Embryonic facial prominence (tissue), 1 donor: ENCODE data around the gene GXYLT1.
"Not testable (repeated sequence)": the region's sequence is repeated elsewhere in the genome, so short reads cannot be mapped to it uniquely, and the experiment has no call there.

Source experiments
- DNase-seq: peaks from one replicate; pipeline ENCODE4 v3.0.0-alpha.2; 2016; ENCODE audit errors: extremely low spot score

The GXYLT1 gene

DNA sequence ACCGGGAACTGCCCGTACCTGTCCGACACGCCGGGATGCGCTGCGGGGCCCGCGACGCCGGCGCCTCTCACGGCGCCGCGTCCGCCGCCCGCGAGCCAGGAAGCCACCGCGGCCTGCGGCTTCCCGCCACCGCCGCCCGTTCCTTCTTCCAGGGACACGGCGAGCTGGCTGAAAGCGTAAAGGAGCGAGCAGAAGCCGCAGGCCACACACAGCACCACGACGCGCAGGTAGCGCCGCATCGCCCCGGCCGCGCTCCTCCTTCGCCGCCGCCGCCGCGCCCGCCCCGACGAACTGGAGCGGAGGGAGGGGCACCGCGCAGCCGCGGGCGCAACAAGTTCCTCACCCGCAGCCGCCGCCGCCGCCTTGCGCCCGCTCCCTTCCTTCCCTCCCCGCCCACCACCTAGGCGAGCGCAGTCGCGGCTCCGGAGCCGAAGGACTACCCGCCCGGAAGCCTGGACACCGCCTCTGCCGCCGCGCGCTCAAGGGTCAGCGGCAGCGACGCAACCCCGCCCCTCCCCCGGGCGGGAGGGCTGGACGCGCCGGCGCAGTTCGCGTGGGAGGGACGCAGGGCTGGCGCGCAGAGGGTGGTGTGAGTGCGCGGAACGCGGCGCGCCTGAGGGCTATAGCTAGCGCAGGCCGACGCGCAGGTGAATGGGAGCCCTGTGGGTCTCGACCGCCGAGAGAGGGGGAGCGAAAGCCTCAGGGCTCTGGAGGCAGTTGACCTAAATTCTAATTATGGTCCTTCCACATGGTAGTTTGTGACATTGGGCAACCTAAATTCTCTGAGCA is at the start of gene GXYLT1:
TSS of gene GXYLT1 (minus strand) at position 467 of the 789 bp plus-strand sequence. CDS start at position 239, 228 bp downstream.
- DNase-seq, result peak; percentile 57

DNA sequence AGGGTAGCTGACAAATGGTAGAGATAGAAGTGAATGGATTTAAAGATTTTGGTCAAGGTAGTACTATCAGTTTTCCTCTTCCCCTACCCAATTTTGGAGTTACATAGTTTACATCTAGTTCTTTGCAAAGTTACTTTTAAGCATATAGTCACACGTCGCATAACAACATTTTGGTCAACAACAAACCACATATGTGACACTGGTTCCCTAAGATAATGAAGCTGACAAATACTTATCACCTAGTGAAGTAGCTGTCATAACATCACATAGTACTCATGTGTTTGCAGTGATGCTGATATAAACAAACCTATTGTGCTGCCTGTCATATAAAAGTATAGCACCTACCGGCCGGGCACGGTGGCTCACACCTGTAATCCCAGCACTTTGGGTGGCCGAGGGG is 48.0 kb upstream of the GXYLT1 start:
- DNase-seq, result no peak

- no peak for DNase-seq
These were observed 47.6 kb upstream of the GXYLT1 start for GRCh38 chr12:42192258-42192657.

DNA sequence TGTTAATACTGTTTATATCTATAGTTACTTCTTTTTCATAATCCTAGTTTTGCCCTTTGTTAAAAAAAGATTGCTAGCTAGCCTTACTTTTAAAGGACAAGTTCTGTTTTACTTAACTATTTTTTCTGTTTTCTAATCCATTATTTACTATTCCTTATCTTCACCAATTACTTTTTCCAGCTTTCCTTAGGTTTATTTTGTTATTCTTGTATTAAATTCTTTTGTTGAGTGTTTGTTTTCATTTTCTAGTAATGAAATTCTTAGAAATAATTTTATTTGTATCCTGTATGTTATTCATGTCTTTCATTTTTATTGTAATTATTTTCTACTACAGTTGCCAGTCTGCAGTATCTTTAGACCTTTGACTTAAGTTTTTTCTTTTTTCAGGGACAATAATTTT is 45.7 kb upstream of the GXYLT1 start:
- no peak for DNase-seq

GRCh38 chr12:42188275-42188674 is 43.6 kb upstream of the GXYLT1 start:
- DNase-seq, result not testable (repeated sequence)

GRCh38 chr12:42187799-42188198 is 43.1 kb upstream of the GXYLT1 start:
- DNase-seq, result no peak

- no peak for DNase-seq
These were observed 42.1 kb upstream of the GXYLT1 start for GRCh38 chr12:42186793-42187192.

DNA sequence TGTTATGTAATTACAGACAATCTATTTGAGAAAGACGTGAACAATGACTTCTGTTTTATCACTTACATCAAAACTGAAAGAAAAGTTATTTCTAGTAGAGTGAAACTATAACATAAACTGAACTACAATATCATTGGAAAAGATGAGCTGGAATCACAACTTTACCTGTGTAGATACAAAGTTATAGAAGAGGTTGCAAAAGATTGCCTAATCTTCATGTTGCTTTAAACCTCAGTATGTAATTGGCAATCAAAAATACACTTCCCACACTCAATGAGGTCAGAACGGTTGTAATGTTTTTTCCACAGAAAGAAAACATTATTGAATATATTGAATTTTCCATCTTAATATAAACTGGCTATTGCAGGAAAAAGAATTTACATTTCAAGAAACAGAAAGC is 37.7 kb upstream of the GXYLT1 start:
- DNase-seq, result no peak

GRCh38 chr12:42180990-42181596 is 36.4 kb upstream of the GXYLT1 start:
- DNase-seq, result no peak

DNA sequence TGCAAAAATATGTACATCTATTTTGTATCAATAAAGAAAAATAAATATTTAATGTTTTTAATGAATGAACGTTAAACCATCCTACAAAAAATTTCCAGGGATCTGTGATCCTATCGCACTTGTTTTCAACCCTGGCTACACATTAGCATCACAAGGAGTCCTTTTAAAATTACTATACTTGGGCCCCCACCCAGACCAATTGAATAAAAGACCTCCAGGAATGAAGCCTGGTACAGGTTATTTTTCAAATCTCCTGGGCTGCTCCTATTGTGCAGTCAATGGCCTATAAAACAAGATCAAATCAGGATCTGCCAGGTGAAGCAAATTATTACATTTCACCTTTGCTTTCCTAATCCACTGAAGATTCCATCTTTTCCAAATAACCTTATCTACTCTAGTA is 33.4 kb upstream of the GXYLT1 start:
- DNase-seq, result no peak

GRCh38 chr12:42174978-42175377 is 30.3 kb upstream of the GXYLT1 start:
- no peak for DNase-seq

- DNase-seq, result no peak
These were observed 29.4 kb upstream of the GXYLT1 start for GRCh38 chr12:42173961-42174521.

DNA sequence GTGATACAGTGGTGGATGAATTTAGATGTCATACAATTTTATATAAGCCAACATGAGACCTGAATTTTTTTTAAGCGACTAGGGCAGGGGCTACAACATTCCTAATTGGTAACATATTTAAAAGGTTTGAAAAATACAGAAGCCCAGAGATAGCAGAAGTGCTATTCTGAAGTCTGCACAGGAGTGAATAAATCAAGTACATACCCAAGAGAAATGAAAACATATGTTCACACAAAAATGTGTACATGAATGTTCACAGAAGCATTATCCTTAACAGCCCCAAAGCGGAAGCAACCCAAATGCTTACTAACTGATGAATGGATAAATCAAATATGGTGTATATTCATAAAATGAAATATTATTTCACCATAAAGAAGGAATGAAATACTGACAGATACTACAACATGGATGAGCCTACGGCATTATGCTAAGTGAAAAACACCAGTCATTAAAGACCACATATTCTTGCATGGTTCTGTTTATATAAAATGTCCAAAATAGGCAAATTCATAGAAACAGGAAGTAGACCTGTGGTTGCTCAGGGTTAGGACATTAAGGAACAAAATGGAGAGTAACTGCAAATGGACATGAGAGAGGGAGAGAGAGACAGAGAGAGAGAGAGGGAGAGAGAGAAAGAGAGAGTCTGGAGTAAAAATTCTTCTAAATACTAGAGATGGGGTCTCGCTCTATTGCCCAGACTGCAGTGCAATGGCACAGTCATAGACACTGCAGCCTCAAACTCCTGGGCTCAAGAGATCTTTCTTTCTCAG is 28.0 kb upstream of the GXYLT1 start:
- no peak for DNase-seq

DNA sequence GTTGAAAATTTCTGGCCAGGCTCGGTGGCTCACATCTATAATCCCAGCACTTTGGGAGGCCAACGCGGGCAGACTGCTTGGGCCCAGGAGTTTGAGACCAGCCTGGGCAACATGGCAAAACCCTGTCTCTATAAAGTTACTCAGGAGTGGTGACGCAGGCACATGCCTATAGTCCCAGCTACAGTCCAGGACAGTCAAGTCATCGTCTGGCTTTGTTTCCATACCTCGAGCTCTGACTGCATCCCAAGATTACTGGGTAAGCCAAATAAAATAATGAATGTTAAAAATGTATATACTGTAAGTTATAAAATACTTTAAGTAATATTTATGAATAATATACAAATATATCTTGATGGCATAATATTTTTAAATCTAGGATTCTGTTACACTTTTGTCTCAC is 23.0 kb upstream of the GXYLT1 start:
- no peak for DNase-seq

- no peak for DNase-seq
These were observed 21.8 kb upstream of the GXYLT1 start for GRCh38 chr12:42166501-42166900.

GRCh38 chr12:42163913-42164312 is 19.2 kb upstream of the GXYLT1 start:
- DNase-seq, result no peak

DNA sequence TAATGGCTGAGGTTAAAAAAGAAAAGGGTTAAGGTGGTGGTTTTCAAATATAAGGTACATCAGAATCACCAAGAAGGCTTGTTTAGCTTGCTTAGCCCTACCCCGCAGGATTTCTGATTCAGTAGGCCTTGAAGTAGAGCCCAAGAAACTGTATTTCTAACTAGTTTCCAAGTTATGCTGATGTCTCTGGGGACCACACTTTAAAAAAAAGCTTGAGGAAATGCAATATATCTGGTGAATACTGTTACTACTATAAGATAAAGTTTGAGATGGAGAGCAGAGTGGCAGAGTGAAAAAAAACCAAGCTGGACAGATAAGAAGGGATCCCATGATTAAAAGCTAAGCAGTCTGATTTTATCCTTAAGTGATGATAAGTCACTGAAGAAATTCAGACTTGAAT is 18.3 kb upstream of the GXYLT1 start:
- DNase-seq, result no peak

GRCh38 chr12:42162193-42162592 is 17.5 kb upstream of the GXYLT1 start:
- no peak for DNase-seq

GRCh38 chr12:42161529-42161928 is 16.9 kb upstream of the GXYLT1 start:
- no peak for DNase-seq

GRCh38 chr12:42156232-42156631 is 11.6 kb upstream of the GXYLT1 start:
- no peak for DNase-seq

- DNase-seq, result no peak
These were observed 1.0 kb upstream of the GXYLT1 start for GRCh38 chr12:42145552-42146215.

- DNase-seq, result no peak
These were observed 499 bp upstream of the GXYLT1 start for GRCh38 chr12:42145197-42145549.
